ENCODE measurements around the gene SARDH.

The SARDH gene

DNA sequence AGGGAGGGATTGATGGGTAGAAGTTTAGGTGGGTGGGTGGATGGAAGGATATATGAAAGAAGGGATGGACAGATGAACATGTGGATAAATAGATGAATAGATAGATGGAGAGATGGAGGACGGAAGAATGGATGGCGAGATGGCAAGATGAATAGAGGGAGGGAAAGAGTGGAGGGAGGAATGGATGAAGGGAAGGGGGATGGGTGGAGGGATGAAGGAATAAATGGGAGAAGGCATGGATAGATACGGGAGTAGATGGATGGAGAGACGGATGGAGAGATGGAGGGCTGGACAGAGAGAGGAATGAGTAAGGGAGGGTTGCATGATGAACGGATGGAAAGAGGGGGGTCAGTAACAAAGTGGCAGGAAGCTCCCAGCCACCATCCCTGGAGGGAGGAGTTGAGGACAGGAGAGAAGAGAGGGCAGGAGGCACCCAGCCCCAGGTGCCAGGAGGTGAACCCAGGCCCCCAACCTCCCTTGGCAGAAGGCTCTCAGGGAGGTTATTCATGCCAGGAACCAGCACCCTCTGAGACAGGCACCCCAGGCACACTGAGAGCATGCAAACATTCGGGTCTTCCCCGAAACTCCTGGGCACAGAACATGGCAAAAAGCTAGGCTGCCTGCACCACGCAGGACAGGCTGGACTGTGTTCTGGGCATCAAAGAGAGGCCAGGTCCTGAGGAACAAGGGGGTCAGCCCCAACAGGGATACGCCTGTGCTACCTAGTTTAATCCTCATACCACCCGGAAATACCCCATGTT is 9.1 kb downstream of the SARDH start:
- no peak overlapping the region for H3K4me3 ChIP-seq (ENCODE audit: low read depth, low read length)
- TF ChIP-seq, protein P1, sequence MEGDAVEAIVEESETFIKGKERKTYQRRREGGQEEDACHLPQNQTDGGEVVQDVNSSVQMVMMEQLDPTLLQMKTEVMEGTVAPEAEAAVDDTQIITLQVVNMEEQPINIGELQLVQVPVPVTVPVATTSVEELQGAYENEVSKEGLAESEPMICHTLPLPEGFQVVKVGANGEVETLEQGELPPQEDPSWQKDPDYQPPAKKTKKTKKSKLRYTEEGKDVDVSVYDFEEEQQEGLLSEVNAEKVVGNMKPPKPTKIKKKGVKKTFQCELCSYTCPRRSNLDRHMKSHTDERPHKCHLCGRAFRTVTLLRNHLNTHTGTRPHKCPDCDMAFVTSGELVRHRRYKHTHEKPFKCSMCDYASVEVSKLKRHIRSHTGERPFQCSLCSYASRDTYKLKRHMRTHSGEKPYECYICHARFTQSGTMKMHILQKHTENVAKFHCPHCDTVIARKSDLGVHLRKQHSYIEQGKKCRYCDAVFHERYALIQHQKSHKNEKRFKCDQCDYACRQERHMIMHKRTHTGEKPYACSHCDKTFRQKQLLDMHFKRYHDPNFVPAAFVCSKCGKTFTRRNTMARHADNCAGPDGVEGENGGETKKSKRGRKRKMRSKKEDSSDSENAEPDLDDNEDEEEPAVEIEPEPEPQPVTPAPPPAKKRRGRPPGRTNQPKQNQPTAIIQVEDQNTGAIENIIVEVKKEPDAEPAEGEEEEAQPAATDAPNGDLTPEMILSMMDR (IDR thresholded peaks at IDR 0.05; ENCODE audit: low read depth, low read length): no peak
- TF ChIP-seq, protein P2, sequence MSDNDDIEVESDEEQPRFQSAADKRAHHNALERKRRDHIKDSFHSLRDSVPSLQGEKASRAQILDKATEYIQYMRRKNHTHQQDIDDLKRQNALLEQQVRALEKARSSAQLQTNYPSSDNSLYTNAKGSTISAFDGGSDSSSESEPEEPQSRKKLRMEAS (IDR thresholded peaks at IDR 0.05; ENCODE audit: low read depth, low read length): no peak
- TF ChIP-seq POLR2A (IDR thresholded peaks at IDR 0.05; ENCODE audit: extremely low read depth, insufficient read length) (no peak), MYC (IDR thresholded peaks at IDR 0.05; ENCODE audit: low read depth, low read length) (no peak)
- no peak for DNase-seq (ENCODE audit: low read depth)

DNA sequence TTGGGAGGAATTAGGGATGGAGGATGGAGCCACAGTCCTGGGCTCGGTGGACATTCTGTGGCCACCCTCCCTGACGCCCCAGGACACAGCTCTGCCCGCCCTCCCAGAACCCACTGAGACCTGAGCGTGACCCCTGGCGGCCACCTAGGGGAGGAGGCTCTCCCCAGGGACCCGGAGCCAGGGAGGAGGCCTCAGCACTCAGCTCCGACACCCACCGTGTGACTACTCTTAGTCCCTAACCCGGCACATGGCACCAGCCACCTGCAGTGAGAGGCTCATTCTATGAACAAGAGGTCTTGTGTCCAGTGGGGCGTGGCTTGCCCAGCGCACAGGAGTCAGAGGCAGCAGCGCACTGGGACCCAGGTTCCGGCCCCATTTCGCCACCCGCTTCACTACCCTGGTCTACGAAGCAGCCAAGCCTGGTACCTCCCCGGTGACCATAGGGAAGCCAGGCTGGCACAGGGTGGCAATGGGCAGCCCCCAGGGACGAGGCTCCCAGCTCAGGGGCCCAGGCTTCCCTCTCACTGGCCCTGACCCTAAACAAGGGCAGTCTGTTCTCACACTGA is 10.2 kb downstream of the SARDH start:
- H3K4me3 ChIP-seq (ENCODE audit: low read depth, low read length): no peak overlapping the region
- TF ChIP-seq, protein P1 (IDR thresholded peaks at IDR 0.05; ENCODE audit: low read depth, low read length): no peak
- TF ChIP-seq MYC (IDR thresholded peaks at IDR 0.05; ENCODE audit: low read depth, low read length): no peak
- no peak for TF ChIP-seq POLR2A (IDR thresholded peaks at IDR 0.05; ENCODE audit: extremely low read depth, insufficient read length)
- TF ChIP-seq, protein P2 (IDR thresholded peaks at IDR 0.05; ENCODE audit: low read depth, low read length): no peak
- no peak for DNase-seq (ENCODE audit: low read depth)

DNA sequence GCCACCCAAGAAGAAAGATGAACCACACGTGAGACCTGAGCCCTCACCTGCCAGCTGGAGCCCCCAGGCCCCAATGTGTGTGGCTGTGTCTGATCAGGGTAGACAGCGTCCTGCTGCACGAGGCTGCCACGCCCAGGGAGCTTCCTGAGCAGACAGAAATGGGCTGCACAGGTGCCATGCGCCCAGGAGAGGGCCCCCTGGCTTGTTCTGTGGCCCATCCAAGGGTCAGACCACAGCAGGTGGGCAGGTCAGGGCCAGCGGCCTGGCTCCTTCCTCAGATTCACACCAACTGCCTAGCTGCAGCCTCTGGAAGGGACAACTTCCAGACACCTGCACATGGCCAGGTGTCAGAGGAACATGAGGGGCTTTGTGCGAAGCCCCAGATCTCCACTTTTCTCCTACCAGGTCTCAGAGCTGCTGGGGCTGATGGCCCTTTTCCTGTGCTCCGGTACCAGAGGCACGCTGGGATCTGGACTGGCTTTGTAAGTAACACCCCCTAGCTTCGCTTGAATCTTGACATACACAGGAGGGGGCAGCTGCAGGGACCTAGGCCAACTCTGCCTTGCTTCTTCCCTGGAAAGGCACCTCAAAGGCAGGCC is 10.8 kb downstream of the SARDH start:
- TF ChIP-seq, protein P2 (IDR thresholded peaks at IDR 0.05; ENCODE audit: low read depth, low read length): no peak
- TF ChIP-seq, protein P1 (IDR thresholded peaks at IDR 0.05; ENCODE audit: low read depth, low read length): no peak
- TF ChIP-seq MYC (IDR thresholded peaks at IDR 0.05; ENCODE audit: low read depth, low read length): no peak
- TF ChIP-seq POLR2A (IDR thresholded peaks at IDR 0.05; ENCODE audit: extremely low read depth, insufficient read length): no peak
- no peak overlapping the region for H3K4me3 ChIP-seq (ENCODE audit: low read depth, low read length)
- DNase-seq (ENCODE audit: low read depth): no peak

DNA sequence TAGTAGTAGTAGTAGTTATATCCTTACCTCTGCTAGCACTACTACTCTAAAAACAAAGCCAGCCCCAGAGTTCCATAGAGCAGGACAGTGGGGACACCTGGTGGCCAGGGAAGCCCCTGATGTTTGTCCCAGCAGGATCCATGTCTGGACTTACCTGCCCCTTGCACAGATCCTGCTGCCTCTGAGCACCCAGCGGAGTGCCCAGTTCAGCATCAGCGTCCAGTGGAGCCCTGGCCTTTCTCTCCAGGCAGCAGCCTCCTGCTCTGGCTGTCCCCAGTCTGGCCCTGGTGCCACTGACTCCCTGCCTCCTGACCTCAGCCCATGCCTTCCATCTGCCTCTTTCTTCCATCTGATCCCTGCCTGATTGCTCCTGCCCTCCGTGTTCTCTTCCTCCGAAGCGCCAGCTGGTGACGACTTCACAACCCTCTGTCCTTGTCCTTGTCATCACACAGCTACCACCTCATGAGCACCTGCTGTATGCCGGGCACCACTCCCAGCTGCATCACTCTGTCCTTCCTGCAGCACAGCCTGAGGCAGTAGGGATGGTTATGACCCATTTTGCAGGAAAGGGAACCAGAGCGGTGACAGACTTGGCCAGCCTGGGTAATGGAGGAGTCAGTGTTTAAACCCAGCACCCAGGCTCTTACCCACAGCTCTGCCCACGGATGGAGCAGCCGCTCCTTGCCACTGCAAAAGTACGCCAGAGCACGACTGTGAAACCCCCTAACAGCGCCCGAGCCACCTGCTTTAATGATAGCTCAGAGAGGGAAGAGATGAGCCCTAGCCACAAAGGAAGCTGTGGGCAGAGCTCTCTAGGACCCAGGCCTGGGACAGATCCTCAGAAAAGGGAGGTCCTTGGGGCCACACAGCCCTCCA is 11.5 kb downstream of the SARDH start:
- TF ChIP-seq, protein P1 (IDR thresholded peaks at IDR 0.05; ENCODE audit: low read depth, low read length): peak; percentile 51
- TF ChIP-seq MYC (IDR thresholded peaks at IDR 0.05; ENCODE audit: low read depth, low read length): no peak
- TF ChIP-seq, protein P2 (IDR thresholded peaks at IDR 0.05; ENCODE audit: low read depth, low read length): no peak
- DNase-seq (ENCODE audit: low read depth): peak; percentile 58
- H3K4me3 ChIP-seq (ENCODE audit: low read depth, low read length): no peak overlapping the region

DNA sequence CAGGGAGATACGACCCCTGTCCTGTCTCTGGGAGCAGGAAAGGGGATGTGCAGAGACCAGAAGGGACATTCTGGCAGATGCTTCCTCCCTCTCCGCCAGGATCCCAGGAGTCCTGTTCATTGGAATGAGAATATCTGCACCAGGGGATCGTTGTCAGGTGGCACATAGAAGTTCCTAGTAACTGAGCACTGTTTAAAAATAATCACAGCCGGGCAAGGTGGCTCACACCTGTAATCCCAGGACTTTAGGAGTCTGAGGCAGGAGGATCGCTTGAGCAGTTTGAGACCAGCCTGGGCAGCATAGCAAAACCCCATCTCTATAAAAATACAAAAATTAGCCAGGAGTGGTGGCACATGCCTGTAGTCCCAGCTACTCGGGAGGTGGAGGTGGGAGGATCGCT is 12.3 kb downstream of the SARDH start:
- TF ChIP-seq, protein P2 (IDR thresholded peaks at IDR 0.05; ENCODE audit: low read depth, low read length): no peak
- TF ChIP-seq, protein P1 (IDR thresholded peaks at IDR 0.05; ENCODE audit: low read depth, low read length): no peak
- TF ChIP-seq MYC (IDR thresholded peaks at IDR 0.05; ENCODE audit: low read depth, low read length): no peak
- TF ChIP-seq POLR2A (IDR thresholded peaks at IDR 0.05; ENCODE audit: extremely low read depth, insufficient read length): no peak
- H3K4me3 ChIP-seq (ENCODE audit: low read depth, low read length): no peak overlapping the region
- DNase-seq (ENCODE audit: low read depth): no peak

Measured in NB4 (cell line).